HG03469 (cell line): ENCODE measurements around the gene CMC2.

ENCODE experiments used
- ATAC-seq: cut with Tn5 transposase; IDR thresholded peaks from one replicate; pipeline ENCODE4 v1.9.1; 2021; ENCODE audit warnings: mild to moderate bottlenecking, moderate library complexity, moderate number of reproducible peaks; ENCODE audit not compliant: unreplicated experiment

Gene CMC2

DNA sequence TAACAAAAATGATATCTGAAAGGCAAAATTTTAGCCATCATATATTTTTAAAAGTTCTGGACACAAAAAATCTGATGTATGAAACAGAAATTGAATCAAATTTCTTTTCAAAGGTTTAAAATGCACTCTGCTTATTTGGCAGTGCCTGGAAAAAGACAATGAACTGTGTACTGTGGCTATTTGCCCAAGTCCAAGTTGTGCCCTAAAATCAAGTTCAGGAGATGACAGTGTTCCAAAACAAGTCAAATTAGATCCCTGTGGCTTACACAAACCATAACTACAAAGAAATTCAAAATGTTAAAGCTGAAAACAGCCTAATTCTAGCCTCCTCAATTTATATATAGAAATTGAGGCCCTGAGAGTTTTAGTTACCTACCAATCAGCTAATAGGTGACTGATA is 25.6 kb downstream of the CMC2 start:
- no peak for ATAC-seq

DNA sequence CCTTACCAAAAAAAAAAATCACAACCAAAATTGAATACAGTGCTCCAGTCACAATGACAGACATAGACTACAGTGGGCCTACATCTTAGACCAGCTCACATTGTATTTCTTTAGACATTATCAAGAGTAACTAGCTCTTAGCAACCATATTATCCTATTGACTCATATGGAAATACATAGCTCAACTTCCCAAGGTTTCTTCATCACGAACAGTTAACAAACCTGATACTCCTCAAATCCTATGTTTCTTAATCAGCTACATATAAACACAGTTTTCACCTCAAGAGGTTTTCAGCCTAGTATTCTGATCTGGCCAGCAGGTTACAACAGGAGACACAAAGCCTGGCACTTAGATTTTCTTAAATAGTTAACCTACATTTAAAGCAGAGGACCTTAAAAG is 29.7 kb downstream of the CMC2 start:
- no peak for ATAC-seq

DNA sequence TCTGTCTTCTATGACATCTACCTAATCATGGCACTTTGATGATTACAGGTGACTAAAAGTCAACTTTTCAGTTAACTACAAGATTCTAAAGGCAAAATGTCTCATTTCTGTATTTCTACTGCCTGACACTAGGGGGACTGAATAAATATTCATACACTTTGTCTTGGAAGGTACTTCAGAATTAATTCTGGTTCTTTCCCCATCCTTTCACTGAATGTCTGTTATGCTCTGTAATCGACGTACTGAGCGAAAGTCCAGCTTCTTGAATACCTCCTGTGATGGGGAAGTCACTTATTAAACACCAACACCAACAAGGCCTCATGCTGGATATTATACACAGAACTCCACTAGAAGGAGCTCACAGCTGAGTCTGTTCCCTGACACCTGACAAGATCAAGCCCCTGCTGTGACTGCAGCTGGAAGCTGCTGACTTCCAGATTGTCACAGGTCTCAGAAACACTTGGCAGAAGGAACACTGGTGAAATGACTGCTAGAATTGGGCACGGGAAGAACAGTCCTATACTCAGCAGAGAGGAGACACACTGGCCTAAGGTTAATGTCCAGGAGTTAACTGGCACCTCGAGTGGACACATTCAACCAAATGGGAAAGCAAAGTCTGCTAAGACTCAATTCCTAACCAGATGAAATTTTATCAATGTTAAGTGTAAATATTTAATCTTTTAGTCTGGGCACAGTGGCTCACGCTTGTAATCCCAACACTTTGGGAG is 31.9 kb downstream of the CMC2 start:
- ATAC-seq, result no peak

DNA sequence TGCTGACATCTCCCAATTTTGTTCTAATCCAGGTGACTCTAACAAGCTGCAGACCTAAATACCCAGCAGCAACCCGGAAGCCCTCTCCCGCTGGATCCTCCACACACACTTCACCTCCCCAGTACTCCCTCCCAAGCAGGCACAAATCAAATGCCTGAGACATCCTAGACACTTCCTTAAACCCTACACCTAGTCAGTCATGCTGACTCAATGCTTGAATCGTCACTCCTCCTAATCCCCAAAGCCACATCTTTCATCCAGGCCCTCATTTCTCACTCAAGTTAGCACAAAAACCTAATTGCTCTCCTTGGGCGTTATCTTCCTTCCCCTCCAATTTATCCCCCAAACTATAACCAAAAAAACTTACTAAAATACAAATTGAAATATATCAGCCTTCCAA is 32.7 kb downstream of the CMC2 start:
- no peak for ATAC-seq

DNA sequence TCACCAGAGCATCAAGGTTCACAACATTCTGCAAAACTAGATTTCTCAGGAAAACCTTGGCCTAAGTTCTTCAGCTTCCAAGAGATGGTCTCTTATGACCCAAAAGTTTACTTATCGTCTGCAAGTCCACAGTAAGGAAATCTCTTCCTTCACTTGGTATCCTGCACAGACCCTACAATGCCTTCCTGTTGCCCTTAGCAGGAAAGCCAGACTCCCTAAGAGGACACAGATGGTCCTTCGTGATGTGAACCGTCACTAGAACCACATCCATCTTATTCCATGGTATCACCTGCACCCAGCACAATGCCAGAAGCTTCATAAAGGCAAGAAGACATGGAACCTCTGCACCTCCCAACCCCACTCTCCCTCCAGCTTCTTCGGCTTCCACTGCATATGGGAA is 34.1 kb downstream of the CMC2 start:
- ATAC-seq, result no peak

DNA sequence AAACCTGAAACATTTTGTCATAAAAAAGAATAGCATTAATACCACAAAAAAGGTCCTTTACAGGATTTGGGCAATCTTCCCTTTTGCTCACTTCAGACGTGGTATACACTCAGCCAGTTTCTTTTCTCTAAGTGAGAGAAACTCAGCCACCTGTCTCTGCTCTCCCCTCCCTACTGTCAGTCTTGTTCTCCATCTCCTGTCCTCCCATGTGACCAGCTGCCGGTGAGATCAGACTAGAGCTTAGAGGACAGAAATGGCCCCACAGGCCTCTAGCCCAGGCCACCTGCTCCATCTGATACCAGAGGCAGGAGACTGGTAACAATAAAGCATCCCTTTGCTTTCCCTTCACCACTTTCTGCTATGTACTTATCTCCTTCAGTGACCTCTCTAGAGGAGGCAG is 34.9 kb downstream of the CMC2 start:
- ATAC-seq, result no peak

DNA sequence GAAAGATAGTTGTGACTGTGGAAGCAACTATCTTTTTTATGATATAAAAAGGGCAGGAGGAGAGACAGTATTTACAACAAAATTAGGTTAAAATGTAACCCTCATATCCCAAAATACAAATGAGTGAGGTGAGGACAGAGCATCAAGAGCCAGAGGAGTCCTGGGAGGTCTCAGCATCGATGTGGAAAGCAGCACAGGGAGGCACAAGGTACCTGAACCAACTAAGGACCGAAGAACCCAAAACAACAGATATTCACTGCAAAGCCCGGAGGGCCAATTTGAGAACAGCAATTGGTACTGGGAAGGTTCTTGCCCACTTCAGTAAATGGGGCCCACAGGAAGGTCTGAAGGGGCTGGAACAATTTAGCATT is 37.6 kb downstream of the CMC2 start:
- no peak for ATAC-seq

DNA sequence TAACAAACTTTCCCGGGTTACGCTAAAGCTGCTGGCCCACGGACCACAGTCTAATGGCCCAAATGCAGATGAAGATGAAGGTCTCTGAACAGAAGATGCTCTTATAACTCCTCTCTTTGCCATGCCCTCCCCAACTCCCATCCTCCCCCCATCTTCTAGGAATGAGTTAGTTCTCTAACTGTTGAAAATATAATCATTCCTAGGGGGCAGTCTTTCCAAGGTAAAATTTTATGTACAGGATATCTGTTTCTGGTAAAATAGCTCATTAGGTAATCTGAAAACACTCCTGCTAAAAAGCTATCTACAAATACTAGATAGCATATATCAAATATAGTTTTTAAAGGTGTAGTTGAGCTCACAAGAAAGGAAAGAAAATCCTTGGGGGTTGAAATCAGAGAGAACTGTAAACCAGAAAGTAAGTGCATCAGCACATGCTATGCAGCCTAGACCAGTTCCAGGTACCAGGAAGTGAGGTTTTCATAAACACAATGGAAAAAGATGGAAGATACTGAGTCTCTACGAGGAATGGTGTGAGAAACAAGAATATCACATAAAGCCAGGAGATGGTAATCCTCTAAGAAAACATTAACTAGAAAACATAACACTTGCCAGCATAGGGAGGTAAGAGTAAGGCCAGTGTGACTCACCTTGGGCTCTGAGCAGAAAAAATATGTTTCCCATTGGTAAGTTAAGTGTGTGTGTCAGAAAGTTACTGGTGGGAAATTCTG is 38.1 kb downstream of the CMC2 start:
- ATAC-seq, result no peak

DNA sequence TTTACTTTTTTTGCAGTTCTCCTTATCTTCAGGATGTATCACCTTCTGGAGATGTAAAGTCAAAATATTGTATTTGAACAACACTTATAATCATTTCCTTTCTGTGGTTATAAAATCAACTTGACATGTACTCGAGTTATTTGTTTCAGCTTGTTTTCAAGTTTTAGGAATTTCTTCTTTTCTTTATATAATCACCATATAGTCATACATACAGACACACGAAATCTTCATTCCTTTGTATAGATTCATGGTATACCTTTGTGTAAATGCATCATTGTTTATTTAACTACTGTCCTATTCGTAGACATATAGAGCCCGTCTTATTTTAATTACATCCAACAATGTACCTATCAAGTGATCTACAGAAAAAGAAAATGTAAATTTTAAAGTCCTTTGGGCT is 40.1 kb downstream of the CMC2 start:
- no peak for ATAC-seq

DNA sequence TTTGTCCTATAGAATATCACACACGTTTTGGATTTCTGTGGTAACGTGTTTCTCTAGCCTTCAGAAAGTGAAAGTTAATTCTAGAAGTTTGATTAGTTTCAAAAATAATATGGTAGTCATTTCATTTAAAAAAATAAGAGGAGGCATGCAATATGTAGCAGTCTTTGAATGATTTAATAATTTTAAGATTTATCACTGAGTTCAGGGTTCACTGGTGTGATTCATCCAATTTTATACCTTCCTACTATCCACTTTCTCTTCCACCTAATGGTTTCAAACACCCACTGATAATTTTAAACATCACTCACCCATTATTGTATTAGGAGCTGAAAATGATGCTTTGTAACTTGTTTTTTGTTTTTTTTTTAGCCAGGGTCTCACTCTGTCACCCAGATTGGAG is 42.3 kb downstream of the CMC2 start:
- ATAC-seq, result no peak

DNA sequence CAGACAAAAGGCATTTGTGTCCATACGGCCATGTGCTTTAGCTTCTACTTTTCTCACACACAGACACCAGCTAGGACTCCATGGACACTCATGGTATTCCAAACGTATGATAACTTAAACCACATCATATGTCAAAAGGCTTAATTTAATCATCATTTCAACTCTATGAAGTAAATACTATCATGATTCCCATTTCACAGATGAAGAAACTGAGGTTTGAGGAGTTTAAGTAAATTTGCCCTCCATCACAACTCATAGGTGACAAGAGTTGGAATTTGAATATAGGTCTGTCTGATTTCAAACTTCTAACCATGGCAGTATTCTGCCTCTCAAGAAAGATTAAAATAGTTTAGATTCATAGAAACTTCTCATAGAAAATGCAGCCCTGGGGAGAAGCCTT is 43.8 kb downstream of the CMC2 start:
- no peak for ATAC-seq

DNA sequence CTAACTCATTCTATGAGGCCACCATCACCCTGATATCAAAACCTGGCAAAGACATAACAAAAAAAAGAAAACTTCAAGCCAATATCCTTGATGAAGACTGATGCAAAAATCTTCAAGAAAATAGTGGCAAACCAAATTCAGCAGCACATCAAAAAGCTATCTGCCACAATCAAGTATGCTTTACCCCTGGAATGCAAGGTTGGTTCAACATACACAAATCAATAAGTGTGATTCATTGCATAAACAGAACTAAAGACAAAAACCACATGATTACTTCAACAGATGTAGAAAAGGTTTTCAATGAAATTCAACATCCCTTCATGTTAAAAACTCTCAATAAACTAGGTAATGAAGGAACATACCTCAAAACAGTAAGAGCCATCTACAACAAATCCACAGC is 48.4 kb downstream of the CMC2 start:
- ATAC-seq, result no peak

DNA sequence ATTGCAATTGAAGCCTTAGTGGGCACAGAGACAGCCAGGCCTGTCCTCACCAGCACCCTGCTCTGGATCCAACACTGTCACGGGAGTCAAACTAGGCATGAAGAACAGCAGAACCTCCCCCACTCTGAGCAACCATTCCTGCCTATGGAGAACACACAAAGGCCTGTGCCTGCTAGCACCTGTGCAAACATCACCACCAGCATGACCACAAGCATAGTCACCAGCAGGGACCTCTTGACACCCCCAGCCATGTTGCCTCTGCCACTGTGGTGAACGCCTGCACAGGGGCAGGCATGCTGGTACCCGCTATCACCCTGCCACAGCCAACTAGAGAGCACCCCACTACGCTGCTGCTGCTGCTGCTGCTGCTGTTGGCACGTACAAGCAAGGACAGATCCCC is 51.7 kb downstream of the CMC2 start:
- no peak for ATAC-seq

DNA sequence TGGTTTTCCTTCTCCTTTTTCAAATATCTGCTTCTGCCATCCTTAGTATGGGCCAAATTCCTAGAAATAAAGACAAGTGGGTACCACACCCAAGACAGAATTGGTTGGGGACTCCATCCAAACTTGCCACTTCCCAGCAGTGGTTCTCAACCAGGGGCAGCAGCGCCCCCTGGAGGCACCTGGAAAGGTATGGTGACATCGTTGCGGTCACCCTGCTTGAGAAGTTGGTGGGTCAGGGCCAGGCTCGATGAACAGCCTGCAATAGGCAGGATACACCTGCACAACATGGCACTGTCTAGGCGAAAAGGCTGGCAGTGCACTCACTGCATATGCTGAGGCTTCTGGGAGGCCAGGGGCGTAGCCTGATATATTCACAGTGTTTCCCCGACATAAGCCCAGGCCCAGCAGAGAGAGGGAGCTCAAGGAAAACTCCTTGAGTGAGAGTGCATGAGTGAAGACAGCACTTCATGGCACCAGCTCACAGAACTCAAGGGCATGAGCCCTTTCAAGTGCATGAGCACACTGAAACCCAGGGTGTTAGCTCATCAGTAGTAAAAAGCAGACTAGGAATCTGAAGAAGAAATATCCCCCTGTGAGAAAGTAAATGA is 57.7 kb downstream of the CMC2 start:
- ATAC-seq, result no peak

DNA sequence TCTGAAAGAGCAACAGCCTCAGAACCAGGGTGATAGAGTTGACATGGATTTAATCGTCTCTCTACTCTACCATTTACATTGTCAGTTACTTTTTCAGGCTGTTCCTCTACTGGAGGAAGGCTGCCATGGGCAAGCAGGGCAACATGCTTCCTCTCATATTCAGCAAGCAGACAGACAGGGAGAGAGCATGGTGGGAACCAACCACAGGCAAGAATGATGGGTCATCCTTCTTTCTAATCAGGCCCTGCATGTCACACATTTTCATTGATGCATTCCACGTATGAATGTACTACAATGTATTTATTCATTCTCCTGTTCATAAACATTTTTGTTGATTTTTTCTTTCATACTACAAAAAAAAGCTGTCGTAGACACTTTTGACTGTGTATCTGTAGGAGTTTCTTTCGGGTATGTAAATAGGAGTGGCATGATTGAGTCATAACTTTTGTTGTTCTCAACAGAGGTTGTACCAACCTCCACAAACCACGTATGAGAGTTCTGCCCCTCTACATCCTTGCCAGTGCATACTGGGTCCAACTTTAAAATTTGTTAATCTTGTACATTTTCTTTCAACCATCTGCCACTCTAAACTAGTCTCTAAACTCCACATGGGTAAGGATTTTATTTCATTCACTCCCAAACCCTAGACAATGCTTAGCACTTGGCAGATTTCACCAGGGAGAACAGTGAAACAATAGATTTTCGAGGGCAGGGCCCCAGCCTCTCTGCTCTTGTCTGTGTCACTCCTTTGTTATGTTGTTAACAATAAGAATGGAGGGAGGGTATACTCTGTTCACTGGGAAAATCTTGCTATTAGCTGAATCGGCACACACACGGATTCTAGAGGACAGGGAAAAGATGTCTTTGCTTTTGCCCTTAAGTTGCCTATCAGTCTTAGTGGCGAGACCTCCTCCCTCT is 58.7 kb downstream of the CMC2 start:
- ATAC-seq, result no peak

DNA sequence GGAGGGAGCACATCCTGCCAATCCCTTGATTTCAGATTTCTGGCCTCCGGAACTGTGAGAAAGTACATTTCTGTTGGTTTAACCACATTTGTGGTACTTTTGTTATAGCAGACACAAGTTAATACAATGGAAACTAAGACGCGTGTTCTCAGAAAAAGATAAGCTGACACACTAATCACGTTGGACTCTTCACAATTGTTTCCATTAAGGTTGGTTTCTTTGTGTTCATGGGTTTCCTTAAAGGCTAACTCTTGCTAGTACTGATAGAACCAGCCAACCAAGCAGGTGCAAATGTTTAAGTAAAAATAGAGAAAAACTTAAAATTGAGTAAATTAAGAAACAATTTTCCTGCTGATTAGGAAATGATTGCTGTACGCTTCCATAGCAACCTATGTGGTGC is 59.4 kb downstream of the CMC2 start:
- no peak for ATAC-seq

DNA sequence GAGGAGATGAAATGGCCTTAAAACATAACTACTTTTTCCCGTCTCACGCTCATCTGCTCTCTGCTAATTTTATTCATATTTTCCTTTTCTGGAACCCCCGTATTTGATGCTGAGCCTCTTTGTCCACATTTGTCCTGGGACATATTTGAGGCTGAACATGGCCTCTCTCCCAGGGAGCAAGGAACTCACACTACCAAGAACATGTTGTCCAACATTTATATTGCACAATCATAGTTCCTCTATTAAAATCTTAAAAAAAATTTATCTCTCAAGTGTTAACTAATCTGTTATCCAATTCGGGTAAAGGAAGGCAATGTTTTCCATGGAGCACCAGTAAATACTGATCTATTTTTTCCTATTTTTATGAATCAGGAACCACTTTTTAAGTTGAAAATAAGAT is 60.2 kb downstream of the CMC2 start:
- no peak for ATAC-seq

DNA sequence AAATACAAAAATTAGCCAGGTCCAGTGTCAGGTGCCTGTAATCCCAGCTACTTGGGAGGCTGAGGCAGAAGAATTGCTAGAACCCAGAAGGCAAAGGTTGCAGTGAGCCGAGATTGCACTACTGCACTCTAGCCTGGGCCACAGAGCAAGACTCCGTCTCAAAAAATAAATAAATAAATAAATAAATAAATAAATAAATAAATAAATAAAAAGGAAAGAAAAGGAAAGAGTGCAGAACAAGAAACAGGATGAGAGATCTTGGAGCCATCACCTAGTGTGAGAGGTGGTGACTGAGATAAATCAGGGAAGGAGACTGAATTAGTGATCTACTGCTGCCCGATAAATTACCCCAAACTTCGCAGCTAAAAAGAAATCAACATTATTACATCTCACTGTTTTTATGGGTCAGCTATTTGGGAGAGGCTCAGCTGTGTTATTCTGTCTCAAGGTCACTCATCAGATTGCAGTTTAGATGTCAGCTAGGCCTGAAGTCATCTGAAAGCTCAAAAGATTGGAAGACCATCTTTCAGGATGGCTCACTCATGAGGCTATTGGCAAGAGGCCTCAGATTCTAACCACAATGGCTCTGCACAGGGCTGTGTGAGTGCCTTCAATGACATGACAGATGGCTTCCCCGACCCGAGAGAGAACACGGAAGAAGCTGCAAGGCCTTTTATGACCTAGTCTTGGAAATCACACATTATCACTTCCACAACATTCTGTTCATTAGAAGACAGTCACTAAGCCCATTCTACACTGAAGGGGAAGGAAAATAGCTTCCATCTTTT is 66.4 kb downstream of the CMC2 start:
- no peak for ATAC-seq

DNA sequence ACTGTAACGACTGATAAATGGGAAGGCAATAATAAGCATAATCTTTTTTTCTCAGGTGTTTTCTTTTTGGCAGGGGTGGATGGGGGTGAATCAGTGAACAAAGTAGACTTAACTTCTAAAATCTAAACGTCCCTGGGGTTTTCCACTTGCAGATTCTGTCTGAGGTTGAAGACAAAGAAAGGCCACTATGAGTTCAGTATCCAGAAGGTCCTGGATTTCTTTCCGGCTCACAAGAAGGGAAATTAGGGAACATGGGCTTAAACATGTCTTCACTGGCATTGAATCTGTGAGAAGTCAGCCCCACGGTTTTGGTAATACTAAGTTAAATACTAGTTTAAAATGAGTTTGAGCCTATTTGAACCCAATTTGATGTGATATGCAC is 67.8 kb downstream of the CMC2 start:
- ATAC-seq, result no peak

DNA sequence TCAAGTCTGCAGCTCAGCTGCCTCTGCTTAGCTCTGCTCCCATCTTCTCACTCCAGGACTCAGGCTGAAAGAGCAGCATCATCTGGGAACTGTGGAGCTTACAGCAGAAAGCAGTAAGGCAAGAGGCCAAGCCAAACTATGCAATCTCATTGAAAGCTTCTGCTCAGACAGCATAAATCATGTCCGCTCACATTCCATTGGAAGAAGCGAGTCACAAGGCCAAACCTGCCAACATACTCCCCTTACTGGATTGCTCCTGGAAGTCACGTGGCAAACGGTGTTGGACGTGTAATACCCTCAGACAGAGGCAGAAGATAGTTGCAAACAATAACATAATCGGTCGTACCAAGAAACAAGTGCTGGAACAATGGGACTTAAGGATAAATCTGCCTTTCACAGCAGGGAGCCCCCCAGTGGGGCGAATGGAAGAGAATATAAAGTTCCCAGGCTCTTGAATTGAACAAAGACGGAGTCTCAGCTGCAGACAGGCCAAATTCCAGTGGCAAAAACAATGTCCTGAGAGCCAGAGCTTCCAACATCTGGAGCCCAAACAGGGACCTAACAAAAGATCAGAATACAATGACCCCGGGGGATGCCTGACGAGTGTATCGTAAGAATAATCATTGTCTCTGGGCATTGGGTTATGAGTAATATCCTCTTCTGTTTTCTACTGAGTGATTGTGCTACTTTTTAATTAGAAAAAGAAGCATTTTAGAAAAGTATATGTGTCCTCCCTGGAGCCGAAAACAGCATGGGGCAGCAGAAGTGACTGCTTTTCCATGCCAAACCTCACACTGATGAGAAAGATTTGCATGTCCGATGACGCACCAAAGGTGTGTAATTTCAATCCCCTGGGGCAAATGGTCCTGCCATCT is 68.4 kb downstream of the CMC2 start:
- ATAC-seq, result no peak
